ENCODE results near the gene SLC27A5. TPM values are rescaled to one million over a fixed set of nuclear protein-coding genes. Genes with fewer than 3 reads are reported as not detected.
"Not testable (repeated sequence)": the region's sequence is repeated elsewhere in the genome, so short reads cannot be mapped to it uniquely, and the experiment has no call there.

SLC27A5 gene
- total RNA-seq, 4 donors from 2014 or later, result 10.5 to 17.7 (median 13.4) TPM

DNA sequence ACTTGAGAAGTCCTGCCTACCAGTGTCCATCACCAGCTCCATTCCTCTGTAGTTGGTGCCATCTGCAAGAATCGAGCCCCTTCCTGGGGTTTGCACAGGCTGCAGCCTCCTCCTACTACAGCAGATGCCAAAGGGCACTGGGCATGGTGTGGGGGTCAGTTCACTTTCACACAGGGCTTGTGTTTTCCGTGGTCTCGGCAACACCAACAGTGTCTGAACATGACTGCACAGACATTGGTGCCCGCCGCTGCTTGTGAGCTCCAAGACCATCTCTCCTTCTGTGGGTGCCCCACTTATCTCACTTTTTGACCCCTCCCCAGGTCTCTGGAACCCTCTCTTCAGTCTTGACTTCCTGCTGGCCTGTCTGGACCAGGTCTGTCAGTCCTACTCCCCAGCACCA, 20.4 kb downstream of the SLC27A5 start:
- no peak overlapping the region for H3K4me3 ChIP-seq
- 79 to 88% methylated on average over 5 of the region's 5 CpGs for WGBS, 2 donors
- no peaks in the 10 kb centered on the region for H3K36me3 ChIP-seq
- no peaks in the 10 kb centered on the region for H3K4me1 ChIP-seq
- no peaks in the 10 kb centered on the region for H3K9me3 ChIP-seq
- no peak for TF ChIP-seq EP300 (IDR thresholded peaks at IDR 0.05)
- TF ChIP-seq, protein P1, sequence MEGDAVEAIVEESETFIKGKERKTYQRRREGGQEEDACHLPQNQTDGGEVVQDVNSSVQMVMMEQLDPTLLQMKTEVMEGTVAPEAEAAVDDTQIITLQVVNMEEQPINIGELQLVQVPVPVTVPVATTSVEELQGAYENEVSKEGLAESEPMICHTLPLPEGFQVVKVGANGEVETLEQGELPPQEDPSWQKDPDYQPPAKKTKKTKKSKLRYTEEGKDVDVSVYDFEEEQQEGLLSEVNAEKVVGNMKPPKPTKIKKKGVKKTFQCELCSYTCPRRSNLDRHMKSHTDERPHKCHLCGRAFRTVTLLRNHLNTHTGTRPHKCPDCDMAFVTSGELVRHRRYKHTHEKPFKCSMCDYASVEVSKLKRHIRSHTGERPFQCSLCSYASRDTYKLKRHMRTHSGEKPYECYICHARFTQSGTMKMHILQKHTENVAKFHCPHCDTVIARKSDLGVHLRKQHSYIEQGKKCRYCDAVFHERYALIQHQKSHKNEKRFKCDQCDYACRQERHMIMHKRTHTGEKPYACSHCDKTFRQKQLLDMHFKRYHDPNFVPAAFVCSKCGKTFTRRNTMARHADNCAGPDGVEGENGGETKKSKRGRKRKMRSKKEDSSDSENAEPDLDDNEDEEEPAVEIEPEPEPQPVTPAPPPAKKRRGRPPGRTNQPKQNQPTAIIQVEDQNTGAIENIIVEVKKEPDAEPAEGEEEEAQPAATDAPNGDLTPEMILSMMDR (IDR thresholded peaks at IDR 0.05), result no peak
- no peak for TF ChIP-seq POLR2A (IDR thresholded peaks at IDR 0.05)
- H3K27me3 ChIP-seq, result no peaks in the 10 kb centered on the region
- H3K27ac ChIP-seq, result no peak overlapping the region
- no peak for DNase-seq (ENCODE audit: low spot score in 2 of 2)

DNA sequence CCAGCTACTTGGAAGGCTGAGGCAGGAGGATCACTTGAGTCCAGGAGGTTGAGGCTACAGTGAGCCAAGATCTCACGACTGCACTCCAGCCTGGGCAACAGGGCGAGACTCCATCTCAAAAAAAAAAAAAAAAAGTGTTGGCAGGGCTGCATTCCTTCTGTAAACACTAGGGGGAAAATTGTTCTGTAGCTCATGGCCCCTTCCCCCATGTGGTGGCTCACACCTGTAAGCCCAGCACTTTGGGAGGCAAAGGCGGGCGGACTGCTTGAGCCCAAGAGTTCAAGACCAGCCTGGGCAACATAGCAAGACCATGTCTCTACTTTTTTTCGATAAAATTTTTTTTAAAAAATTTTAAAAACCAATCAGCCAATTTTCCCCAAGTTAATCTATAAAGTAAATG, 27.4 kb downstream of the SLC27A5 start:
- H3K4me3 ChIP-seq, H3K27ac ChIP-seq: not testable (repeated sequence)
- 94% methylated on average over 5 of the region's 5 CpGs for WGBS, 2 donors

DNA sequence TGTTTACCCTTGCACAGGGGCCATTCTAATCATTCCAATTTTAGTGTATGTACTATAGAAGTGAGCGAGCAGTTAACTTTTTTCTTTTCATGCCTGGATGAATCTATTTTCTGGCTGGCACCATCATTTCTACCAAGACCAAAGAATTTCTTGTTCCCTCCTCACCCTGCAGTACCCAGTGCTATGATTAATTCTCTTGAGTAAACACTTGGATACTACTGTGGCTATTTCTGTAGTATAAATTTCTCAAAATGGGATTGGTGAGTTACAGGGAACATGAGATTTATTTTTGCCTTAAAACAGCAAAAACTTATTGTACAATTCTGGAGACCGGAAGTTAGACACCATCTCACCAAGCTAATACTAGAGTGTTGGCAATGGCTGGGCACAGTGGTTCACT, 28.0 kb downstream of the SLC27A5 start:
- TF ChIP-seq, protein P1 (IDR thresholded peaks at IDR 0.05), result no peak
- TF ChIP-seq POLR2A (IDR thresholded peaks at IDR 0.05) (no peak), EP300 (IDR thresholded peaks at IDR 0.05) (no peak)
- Histone ChIP-seq H3K4me3 (no peak overlapping the region), H3K27ac (no peak overlapping the region), H3K36me3 (peaks cover 0 to 40% (median 0%) of the 10 kb centered on the region in 3 donors), H3K27me3 (no peaks in the 10 kb centered on the region), H3K9me3 (no peaks in the 10 kb centered on the region), H3K4me1 (no peaks in the 10 kb centered on the region)
- no peak for DNase-seq (ENCODE audit: low spot score in 2 of 2)
- WGBS, 2 donors, result 83 to 90% methylated on average over 2 of the region's 2 CpGs

More for the DNA sequence above, 27.4 kb downstream of the SLC27A5 start:
- DNase-seq (ENCODE audit: low spot score in 2 of 2); H3K4me1 ChIP-seq; H3K9me3 ChIP-seq; H3K27me3 ChIP-seq: not testable (repeated sequence)
- peaks cover 0 to 34% (median 0%) of the 10 kb centered on the region in 3 donors for H3K36me3 ChIP-seq

DNA sequence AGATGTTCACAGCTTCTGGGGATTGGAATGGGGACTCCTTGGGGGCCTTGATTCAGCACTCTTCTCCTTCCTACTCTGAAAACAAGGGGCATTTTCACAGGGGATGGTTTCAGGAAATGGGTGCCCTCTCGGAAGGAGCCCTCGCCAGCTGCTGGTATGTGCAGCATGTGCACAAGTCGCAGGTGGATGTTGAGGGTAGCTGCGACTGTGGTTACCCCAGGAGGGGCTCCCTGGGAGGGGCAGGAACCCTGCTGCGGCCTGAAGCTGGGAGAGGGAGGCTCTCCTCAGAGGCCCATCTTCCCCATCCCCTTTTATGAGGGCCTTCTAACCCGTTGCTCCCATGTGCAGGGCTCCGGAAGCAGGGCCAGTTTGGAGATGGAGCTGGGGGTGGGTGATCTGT, 29.4 kb downstream of the SLC27A5 start:
- H3K4me1 ChIP-seq, result peaks cover 0 to 2% (median under 1%) of the 10 kb centered on the region in 4 donors
- peaks cover 0 to 49% (median 0%) of the 10 kb centered on the region in 3 donors for H3K36me3 ChIP-seq
- H3K9me3 ChIP-seq, result no peaks in the 10 kb centered on the region
- H3K27ac ChIP-seq, result no peak overlapping the region
- DNase-seq (ENCODE audit: low spot score in 2 of 2), result no peak
- WGBS, 2 donors, result 86 to 90% methylated on average over 6 to 7 of the region's 7 CpGs
- TF ChIP-seq, protein P1 (IDR thresholded peaks at IDR 0.05), result no peak
- TF ChIP-seq EP300 (IDR thresholded peaks at IDR 0.05) (no peak), POLR2A (IDR thresholded peaks at IDR 0.05) (no peak)
- H3K4me3 ChIP-seq, result no peak overlapping the region
- H3K27me3 ChIP-seq, result no peaks in the 10 kb centered on the region

DNA sequence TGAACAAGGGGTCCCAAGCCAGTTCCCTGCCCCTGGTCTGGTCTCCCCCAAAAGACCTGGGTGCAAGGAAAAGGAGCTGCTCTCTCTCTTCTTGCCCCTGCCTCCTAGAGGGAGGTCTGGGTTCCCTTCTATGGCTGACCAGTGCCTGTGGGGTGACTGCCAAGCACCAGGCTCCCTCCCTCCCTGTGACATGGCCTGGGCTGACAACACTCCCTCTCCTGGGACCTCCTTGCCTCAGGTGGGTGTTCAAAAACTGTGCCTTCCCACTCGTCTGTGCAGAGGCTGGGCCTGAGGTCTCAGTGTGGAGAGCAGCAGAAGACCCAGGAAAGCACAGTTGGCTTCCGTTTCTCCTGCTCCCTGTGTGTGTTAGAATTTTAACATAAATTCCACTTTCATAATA, 31.0 kb downstream of the SLC27A5 start:
- H3K4me1 ChIP-seq, result peaks cover 0 to 14% (median 10%) of the 10 kb centered on the region in 4 donors
- 76 to 77% methylated on average over 2 of the region's 2 CpGs for WGBS, 2 donors
- no peak overlapping the region for H3K4me3 ChIP-seq
- no peaks in the 10 kb centered on the region for H3K9me3 ChIP-seq
- TF ChIP-seq POLR2A (IDR thresholded peaks at IDR 0.05) (no peak), EP300 (IDR thresholded peaks at IDR 0.05) (no peak)
- TF ChIP-seq, protein P1 (IDR thresholded peaks at IDR 0.05), result no peak
- peaks cover 0 to 49% (median 0%) of the 10 kb centered on the region in 3 donors for H3K36me3 ChIP-seq
- no peak overlapping the region for H3K27ac ChIP-seq
- DNase-seq (ENCODE audit: low spot score in 2 of 2), result no peak
- no peaks in the 10 kb centered on the region for H3K27me3 ChIP-seq

DNA sequence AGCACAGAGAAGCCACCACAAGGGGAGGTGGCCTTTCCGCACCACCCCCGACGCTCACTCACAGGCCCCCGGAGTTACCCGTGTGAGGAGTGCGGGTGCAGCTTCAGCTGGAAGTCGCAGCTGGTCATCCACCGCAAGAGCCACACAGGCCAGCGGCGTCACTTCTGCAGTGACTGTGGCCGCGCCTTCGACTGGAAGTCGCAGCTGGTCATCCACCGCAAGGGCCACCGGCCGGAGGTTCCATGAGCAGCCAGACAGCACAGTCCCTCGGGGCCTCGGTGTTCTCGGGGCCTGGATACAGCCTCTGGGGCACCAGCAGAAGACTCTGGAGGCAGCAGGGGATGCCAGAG, 31.3 kb downstream of the SLC27A5 start:
- no peak for DNase-seq (ENCODE audit: low spot score in 2 of 2)
- 89 to 94% methylated on average over 15 to 20 of the region's 20 CpGs for WGBS, 2 donors
- H3K27ac ChIP-seq, result no peak overlapping the region

More for the DNA sequence above, 31.3 kb downstream of the SLC27A5 start:
- TF ChIP-seq EP300 (IDR thresholded peaks at IDR 0.05), result no peak
- peaks cover 0 to 49% (median 0%) of the 10 kb centered on the region in 3 donors for H3K36me3 ChIP-seq
- H3K9me3 ChIP-seq, result no peaks in the 10 kb centered on the region
- H3K4me3 ChIP-seq, result no peak overlapping the region
- no peaks in the 10 kb centered on the region for H3K27me3 ChIP-seq
- H3K4me1 ChIP-seq, result peaks cover 0 to 15% (median 11%) of the 10 kb centered on the region in 4 donors

Measured in tibial nerve (tissue), 4 donors.